HCT116 (cell line): ENCODE data around the gene STX5. TPM values are rescaled to one million over a fixed set of nuclear protein-coding genes. Genes with fewer than 3 reads are reported as not detected.

Experiments used
- ATAC-seq: fragments of 200-7000 bp; cut with Tn5 transposase; 2 replicates; pipeline ENCODE4 v1.9.1; 2020; ENCODE audit warnings: mild to moderate bottlenecking, moderate library complexity
- BruUV-seq: library from RNA; stranded (reverse); fragments of 400-500 nt; replicated peaks from 2 replicates; lab custom pipeline; 2021; lab: Mats Ljungman, UMichigan
- CTCF ChIA-PET: fragments of 300-600 bp; sonication (Branson Sonifier 250); formaldehyde crosslinking; loops from one replicate; lab custom pipeline; 2021; ENCODE audit warnings: antibody characterized with exemption; lab: Charles Lee
- POLR2A ChIA-PET: fragments of 300-600, 350-600 bp; sonication (Branson Sonifier 250); formaldehyde crosslinking; loops from one replicate; lab custom pipeline; 2021; ENCODE audit warnings: antibody characterized with exemption; lab: Charles Lee
- RAD21 ChIA-PET, 2 experiments: fragments of 300-600 bp; sonication (Branson Sonifier 250); formaldehyde crosslinking; loops; one replicate each; lab custom pipeline; 2023; ENCODE audit warnings: low total read pairs in 2 of 2; ENCODE audit not compliant: uncharacterized antibody in 2 of 2, unreplicated experiment in 2 of 2, low non-redundant PET in 1 of 2; lab: Charles Lee
- DNase-seq: peaks from one replicate; pipeline ENCODE4 v3.0.0-alpha.2; 2010; ENCODE audit warnings: low read depth, low spot score
- H2AFZ ChIP-seq: fragments of 200-600 bp; shearing (Covaris generic), sonication (generic); 2 replicates; pipeline ENCODE4 v1.6.1; 2017; ENCODE audit warnings: low read depth, mixed run types, mixed read lengths, antibody characterized with exemption, low read length; ENCODE audit not compliant: poor library complexity, severe bottlenecking
- H3K27ac ChIP-seq: 2 replicates; pipeline ENCODE4 v1.5.1; 2012; ENCODE audit warnings: low read depth, low read length
- H3K27me3 ChIP-seq: fragments of 200-600 bp; sonication (generic); 2 replicates; pipeline ENCODE4 v1.6.1; 2016; ENCODE audit warnings: mixed run types, low read length, mixed read lengths; ENCODE audit not compliant: insufficient read depth
- H3K36me3 ChIP-seq, 2 experiments: fragments of 200-500 bp in 1 of 2; fragments of 200-600 bp in 1 of 2; sonication (Bioruptor generic) in 1 of 2; sonication (generic) in 1 of 2; 2 replicates each; pipeline versions ENCODE4 v1.5.1 to v1.6.1; 2014 to 2016; ENCODE audit warnings: low read length in 2 of 2, inconsistent platforms in 1 of 2, mixed read lengths in 1 of 2, mixed run types in 1 of 2; ENCODE audit not compliant: insufficient read depth in 2 of 2, control insufficient read depth in 1 of 2
- H3K4me1 ChIP-seq, 2 experiments: fragments of 200-600 bp in 1 of 2; sonication (generic) in 1 of 2; 2 replicates each; pipeline versions ENCODE4 v1.5.1 to v1.6.1; 2012 to 2017; ENCODE audit warnings: low read length in 2 of 2, inconsistent platforms in 1 of 2, mild to moderate bottlenecking in 1 of 2, mixed read lengths in 1 of 2, mixed run types in 1 of 2, moderate library complexity in 1 of 2; ENCODE audit not compliant: insufficient read depth in 2 of 2, control insufficient read depth in 1 of 2
- H3K4me2 ChIP-seq: fragments of 200-600 bp; sonication (generic); 2 replicates; pipeline ENCODE4 v1.6.1; 2017; ENCODE audit warnings: mixed run types, low read length, mixed read lengths
- H3K4me3 ChIP-seq, 2 experiments: fragments of 200-600 bp in 1 of 2; sonication (generic) in 1 of 2; replicated peaks in 1 of 2; 2 replicates each; pipeline ENCODE4 v1.5.1; 2011 to 2016; ENCODE audit warnings: low read length in 2 of 2, control low read depth in 1 of 2, low read depth in 1 of 2, mild to moderate bottlenecking in 1 of 2, mixed read lengths in 1 of 2, mixed run types in 1 of 2
- H3K79me2 ChIP-seq: fragments of 200-600 bp; sonication (generic); 2 replicates; pipeline ENCODE4 v1.6.1; 2017; ENCODE audit warnings: mild to moderate bottlenecking, mixed run types, low read length, moderate library complexity, mixed read lengths; ENCODE audit not compliant: insufficient read depth
- H3K9ac ChIP-seq: fragments of 200-600 bp; sonication (generic); 2 replicates; pipeline ENCODE4 v1.6.1; 2016; ENCODE audit warnings: low read length, mixed read lengths
- H3K9me2 ChIP-seq: fragments of 200-600 bp; sonication (generic), shearing (Covaris generic); 2 replicates; pipeline ENCODE4 v1.6.1; 2017; ENCODE audit warnings: mixed run types, mild to moderate bottlenecking, moderate library complexity; ENCODE audit not compliant: insufficient read depth
- H3K9me3 ChIP-seq, 2 experiments: fragments of 200-500 bp in 1 of 2; fragments of 200-600 bp in 1 of 2; sonication (Bioruptor generic) in 1 of 2; sonication (generic) in 1 of 2; 2 replicates each; pipeline ENCODE4 v1.6.1; 2014 to 2017; ENCODE audit warnings: low read length in 2 of 2, mixed read lengths in 2 of 2, inconsistent platforms in 1 of 2, low read depth in 1 of 2, mild to moderate bottlenecking in 1 of 2, mixed run types in 1 of 2, moderate library complexity in 1 of 2; ENCODE audit not compliant: control insufficient read depth in 1 of 2, insufficient read depth in 1 of 2
- H4K20me1 ChIP-seq: fragments of 200-600 bp; sonication (generic), shearing (Covaris generic); 2 replicates; pipeline ENCODE4 v1.6.1; 2017; ENCODE audit warnings: mixed run types, mild to moderate bottlenecking, moderate library complexity; ENCODE audit not compliant: insufficient read depth
- CBX3 ChIP-seq: IDR thresholded peaks from 2 replicates; pipeline ENCODE4 v1.6.1; 2012; ENCODE audit warnings: low read depth
- EZH2phosphoT487 ChIP-seq: fragments of 200-600 bp; IDR thresholded peaks from 2 replicates; pipeline ENCODE4 v1.6.1; 2018; ENCODE audit warnings: antibody characterized with exemption, borderline replicate concordance
- FOSL1 ChIP-seq: IDR thresholded peaks from 2 replicates; pipeline ENCODE4 v1.6.1; 2012; ENCODE audit warnings: low read depth
- JUND ChIP-seq: IDR thresholded peaks from 2 replicates; pipeline ENCODE4 v1.6.1; 2012
- POLR2AphosphoS5 ChIP-seq: IDR thresholded peaks from 2 replicates; pipeline ENCODE4 v1.6.1; 2011; ENCODE audit warnings: mild to moderate bottlenecking, low read depth, low read length, moderate library complexity
- RAD21 ChIP-seq: IDR thresholded peaks from 2 replicates; pipeline ENCODE4 v1.6.1; 2012; ENCODE audit warnings: low read depth, mild to moderate bottlenecking
- SIN3A ChIP-seq: IDR thresholded peaks from 2 replicates; pipeline ENCODE4 v1.6.1; 2012; ENCODE audit warnings: low read depth
- SP1 ChIP-seq: IDR thresholded peaks from 2 replicates; pipeline ENCODE4 v1.6.1; 2012; ENCODE audit warnings: low read depth
- TCF7L2 ChIP-seq: IDR thresholded peaks from 2 replicates; pipeline ENCODE4 v1.7.0; 2011; ENCODE audit warnings: borderline replicate concordance, inconsistent platforms; ENCODE audit not compliant: insufficient read depth, insufficient read length; ENCODE audit errors: extremely low read depth
- YY1 ChIP-seq: IDR thresholded peaks from 2 replicates; pipeline ENCODE4 v1.6.1; 2011; ENCODE audit warnings: low read length, low read depth, moderate library complexity, mild to moderate bottlenecking; ENCODE audit not compliant: insufficient replicate concordance; ENCODE audit errors: extremely low read depth
- ZNF274 ChIP-seq: fragments of 200-500 bp; sonication (Bioruptor generic); IDR thresholded peaks from 2 replicates; pipeline ENCODE4 v1.6.1; 2014; ENCODE audit warnings: mild to moderate bottlenecking, low read depth, low read length, inconsistent platforms
- intact Hi-C: fragments of 100-400 bp; cut with micrococcal nuclease; formaldehyde crosslinking; loops from 2 replicates; pipeline ENCODE4 v1.10.0; 2022
- total RNA-seq: library from RNA; stranded (reverse); gene quantifications from one replicate; pipeline ENCODE4 v1.2.1, GENCODE V29; 2021; ENCODE audit not compliant: unreplicated experiment
- TF ChIP-seq, protein P1 (sequence below): IDR thresholded peaks from 2 replicates; pipeline ENCODE4 v1.6.1; 2012; ENCODE audit warnings: low read depth
- TF ChIP-seq, protein P2 (sequence below): IDR thresholded peaks from 2 replicates; pipeline ENCODE4 v1.6.1; 2012
- TF ChIP-seq, protein P3 (sequence below), 3 experiments: fragments of 200-600 bp in 1 of 3; sonication (generic) in 1 of 3; IDR thresholded peaks in 2 of 3; conservative IDR thresholded peaks in 1 of 3; 2 replicates each; pipeline ENCODE4 v1.5.1; 2012 to 2017; ENCODE audit warnings: low read depth in 2 of 3, low read length in 2 of 3, antibody characterized with exemption in 1 of 3, borderline replicate concordance in 1 of 3, control low read depth in 1 of 3, mild to moderate bottlenecking in 1 of 3, mixed read lengths in 1 of 3, mixed run types in 1 of 3, moderate library complexity in 1 of 3; ENCODE audit not compliant: insufficient read depth in 1 of 3
- TF ChIP-seq, protein P4 (sequence below): IDR thresholded peaks from 2 replicates; pipeline ENCODE4 v1.6.1; 2011; ENCODE audit warnings: mild to moderate bottlenecking, low read length, moderate library complexity; ENCODE audit not compliant: insufficient replicate concordance; ENCODE audit errors: extremely low read depth

Gene STX5
- total RNA-seq, 1 experiment from 2014 or later, result 29.5 TPM

DNA sequence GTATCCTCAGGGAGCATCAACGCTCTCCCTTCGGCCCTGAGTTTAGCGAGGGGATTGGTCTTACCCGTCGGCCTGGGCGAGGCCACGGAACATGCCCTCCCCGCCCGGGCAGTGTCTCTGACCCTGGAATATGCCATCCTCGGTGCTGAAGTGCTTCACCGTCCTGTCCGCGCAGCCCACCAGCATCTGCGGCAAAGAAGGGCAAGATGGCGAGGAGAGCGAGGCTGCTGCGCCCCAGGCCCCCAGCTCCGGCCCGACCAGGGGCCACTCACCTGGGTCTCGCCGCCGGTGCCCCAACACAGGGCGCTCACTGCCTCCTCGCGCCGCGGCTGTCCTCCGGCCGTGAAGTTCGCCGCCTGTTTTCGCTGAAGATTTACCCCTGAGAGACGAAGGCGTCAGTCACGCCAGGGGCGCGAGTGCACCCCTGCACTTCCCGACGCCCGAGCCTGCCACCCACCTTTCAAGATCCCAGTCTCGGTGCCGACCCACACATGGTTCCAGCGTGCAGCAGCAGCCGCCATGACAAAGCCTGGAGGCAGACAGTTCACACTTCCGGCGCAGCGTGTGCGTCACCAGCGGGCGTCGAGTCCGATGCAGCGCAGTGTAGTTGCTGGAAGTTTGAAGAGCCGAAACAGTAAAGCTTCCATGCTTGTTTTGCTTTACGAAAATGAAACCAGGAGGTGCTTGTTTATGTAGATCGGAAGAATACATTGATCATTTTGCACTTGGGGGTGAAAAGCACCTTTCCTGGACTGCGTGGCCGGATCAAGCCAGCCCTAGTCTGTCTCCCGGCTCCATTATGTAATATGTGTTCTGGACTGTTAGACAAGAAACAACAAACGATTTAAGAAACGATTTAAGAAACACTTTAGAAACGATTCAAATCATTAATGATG, 7.4 kb upstream of the STX5 start, which contains the start of gene WDR74 (continued):
- peak; percentile 76 for TF ChIP-seq TCF7L2

DNA sequence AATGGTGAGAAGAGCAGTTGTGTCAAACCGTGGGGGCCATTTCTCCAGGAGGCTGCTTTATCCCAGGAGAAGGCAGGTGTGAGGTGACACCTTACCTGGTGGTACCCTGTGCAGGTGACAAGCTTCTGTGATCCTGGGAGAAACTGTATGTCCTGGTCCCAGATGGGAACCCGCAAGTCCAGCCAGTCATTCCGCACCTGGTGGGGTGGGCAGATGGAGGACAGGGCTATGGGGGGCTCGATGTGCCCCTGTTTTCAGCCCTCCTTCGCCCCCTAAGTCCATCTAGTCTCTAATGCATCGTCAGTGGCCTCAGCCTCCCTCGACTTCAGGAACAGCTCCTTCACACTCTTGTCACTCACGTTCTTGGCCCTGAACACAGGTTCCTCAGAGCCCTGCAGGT, 3.5 kb upstream of the STX5 start:
- Histone ChIP-seq H3K9me3 (no peaks in the 10 kb centered on the region), H4K20me1 (no peaks in the 10 kb centered on the region; the same call in 1 of the 2 replicates), H3K9me2 (no peaks in the 10 kb centered on the region), H3K9ac (no peak overlapping the region), H3K79me2 (peaks cover 63% of the 10 kb centered on the region), H3K4me3 (no peak overlapping the region), H3K27ac (no peak overlapping the region), H3K36me3 (peaks cover 15 to 40% of the 10 kb centered on the region in 2 experiments), H2AFZ (no peak overlapping the region), H3K27me3 (no peaks in the 10 kb centered on the region), H3K4me1 (peaks cover 5 to 35% of the 10 kb centered on the region in 2 experiments), H3K4me2 (no peak overlapping the region)
- POLR2A ChIA-PET, result no interaction called here
- CTCF ChIA-PET, result interaction anchor here (0.5 kb wide), 1 partner anchor 161 kb away, joined by 5 read pairs; no protein-coding TSS in a partner anchor
- BruUV-seq, result no TSS peak
- DNase-seq (no peak), ATAC-seq (no peak)
- RAD21 ChIA-PET, result no interaction called here
- intact Hi-C loops, result no loop called here
- TF ChIP-seq ZNF274 (no peak), JUND (no peak), SIN3A (no peak), FOSL1 (no peak), SP1 (no peak), EZH2phosphoT487 (no peak), RAD21 (no peak), YY1 (no peak), CBX3 (no peak), POLR2AphosphoS5 (no peak)
- TF ChIP-seq, protein P1, sequence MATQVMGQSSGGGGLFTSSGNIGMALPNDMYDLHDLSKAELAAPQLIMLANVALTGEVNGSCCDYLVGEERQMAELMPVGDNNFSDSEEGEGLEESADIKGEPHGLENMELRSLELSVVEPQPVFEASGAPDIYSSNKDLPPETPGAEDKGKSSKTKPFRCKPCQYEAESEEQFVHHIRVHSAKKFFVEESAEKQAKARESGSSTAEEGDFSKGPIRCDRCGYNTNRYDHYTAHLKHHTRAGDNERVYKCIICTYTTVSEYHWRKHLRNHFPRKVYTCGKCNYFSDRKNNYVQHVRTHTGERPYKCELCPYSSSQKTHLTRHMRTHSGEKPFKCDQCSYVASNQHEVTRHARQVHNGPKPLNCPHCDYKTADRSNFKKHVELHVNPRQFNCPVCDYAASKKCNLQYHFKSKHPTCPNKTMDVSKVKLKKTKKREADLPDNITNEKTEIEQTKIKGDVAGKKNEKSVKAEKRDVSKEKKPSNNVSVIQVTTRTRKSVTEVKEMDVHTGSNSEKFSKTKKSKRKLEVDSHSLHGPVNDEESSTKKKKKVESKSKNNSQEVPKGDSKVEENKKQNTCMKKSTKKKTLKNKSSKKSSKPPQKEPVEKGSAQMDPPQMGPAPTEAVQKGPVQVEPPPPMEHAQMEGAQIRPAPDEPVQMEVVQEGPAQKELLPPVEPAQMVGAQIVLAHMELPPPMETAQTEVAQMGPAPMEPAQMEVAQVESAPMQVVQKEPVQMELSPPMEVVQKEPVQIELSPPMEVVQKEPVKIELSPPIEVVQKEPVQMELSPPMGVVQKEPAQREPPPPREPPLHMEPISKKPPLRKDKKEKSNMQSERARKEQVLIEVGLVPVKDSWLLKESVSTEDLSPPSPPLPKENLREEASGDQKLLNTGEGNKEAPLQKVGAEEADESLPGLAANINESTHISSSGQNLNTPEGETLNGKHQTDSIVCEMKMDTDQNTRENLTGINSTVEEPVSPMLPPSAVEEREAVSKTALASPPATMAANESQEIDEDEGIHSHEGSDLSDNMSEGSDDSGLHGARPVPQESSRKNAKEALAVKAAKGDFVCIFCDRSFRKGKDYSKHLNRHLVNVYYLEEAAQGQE, result no peak
- TF ChIP-seq, protein P2, sequence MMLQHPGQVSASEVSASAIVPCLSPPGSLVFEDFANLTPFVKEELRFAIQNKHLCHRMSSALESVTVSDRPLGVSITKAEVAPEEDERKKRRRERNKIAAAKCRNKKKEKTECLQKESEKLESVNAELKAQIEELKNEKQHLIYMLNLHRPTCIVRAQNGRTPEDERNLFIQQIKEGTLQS, result no peak
- TF ChIP-seq, protein P3, sequence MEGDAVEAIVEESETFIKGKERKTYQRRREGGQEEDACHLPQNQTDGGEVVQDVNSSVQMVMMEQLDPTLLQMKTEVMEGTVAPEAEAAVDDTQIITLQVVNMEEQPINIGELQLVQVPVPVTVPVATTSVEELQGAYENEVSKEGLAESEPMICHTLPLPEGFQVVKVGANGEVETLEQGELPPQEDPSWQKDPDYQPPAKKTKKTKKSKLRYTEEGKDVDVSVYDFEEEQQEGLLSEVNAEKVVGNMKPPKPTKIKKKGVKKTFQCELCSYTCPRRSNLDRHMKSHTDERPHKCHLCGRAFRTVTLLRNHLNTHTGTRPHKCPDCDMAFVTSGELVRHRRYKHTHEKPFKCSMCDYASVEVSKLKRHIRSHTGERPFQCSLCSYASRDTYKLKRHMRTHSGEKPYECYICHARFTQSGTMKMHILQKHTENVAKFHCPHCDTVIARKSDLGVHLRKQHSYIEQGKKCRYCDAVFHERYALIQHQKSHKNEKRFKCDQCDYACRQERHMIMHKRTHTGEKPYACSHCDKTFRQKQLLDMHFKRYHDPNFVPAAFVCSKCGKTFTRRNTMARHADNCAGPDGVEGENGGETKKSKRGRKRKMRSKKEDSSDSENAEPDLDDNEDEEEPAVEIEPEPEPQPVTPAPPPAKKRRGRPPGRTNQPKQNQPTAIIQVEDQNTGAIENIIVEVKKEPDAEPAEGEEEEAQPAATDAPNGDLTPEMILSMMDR (IDR thresholded peaks at IDR 0.05 in 2 of 3, conservative IDR thresholded peaks at IDR 0.05 in 1 of 3; ENCODE audit: borderline replicate concordance in 1 of 3, insufficient read depth in 1 of 3, low read depth in 2 of 3, low read length in 2 of 3), result no peak
- TF ChIP-seq, protein P4, sequence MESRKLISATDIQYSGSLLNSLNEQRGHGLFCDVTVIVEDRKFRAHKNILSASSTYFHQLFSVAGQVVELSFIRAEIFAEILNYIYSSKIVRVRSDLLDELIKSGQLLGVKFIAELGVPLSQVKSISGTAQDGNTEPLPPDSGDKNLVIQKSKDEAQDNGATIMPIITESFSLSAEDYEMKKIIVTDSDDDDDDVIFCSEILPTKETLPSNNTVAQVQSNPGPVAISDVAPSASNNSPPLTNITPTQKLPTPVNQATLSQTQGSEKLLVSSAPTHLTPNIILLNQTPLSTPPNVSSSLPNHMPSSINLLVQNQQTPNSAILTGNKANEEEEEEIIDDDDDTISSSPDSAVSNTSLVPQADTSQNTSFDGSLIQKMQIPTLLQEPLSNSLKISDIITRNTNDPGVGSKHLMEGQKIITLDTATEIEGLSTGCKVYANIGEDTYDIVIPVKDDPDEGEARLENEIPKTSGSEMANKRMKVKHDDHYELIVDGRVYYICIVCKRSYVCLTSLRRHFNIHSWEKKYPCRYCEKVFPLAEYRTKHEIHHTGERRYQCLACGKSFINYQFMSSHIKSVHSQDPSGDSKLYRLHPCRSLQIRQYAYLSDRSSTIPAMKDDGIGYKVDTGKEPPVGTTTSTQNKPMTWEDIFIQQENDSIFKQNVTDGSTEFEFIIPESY, result no peak
